HG03354 (cell line): ENCODE data around the gene SESN3.
"Not testable (repeated sequence)": the region's sequence is repeated elsewhere in the genome, so short reads cannot be mapped to it uniquely, and the experiment has no call there.

Experiments
- ATAC-seq: cut with Tn5 transposase; IDR thresholded peaks from one replicate; pipeline ENCODE4 v1.9.1; 2021; ENCODE audit warnings: mild to moderate bottlenecking; ENCODE audit not compliant: unreplicated experiment, poor library complexity, severe bottlenecking

Gene SESN3

GRCh38 chr11:95253141-95253540 lies 22.1 kb upstream of the SESN3 start:
- no peak for ATAC-seq

GRCh38 chr11:95252586-95252985 lies 21.6 kb upstream of the SESN3 start:
- no peak for ATAC-seq

GRCh38 chr11:95251896-95252295 lies 20.9 kb upstream of the SESN3 start:
- ATAC-seq: not testable (repeated sequence)

- ATAC-seq: peak; percentile 86
Observed at GRCh38 chr11:95248666-95249467, 17.9 kb upstream of the SESN3 start.

DNA sequence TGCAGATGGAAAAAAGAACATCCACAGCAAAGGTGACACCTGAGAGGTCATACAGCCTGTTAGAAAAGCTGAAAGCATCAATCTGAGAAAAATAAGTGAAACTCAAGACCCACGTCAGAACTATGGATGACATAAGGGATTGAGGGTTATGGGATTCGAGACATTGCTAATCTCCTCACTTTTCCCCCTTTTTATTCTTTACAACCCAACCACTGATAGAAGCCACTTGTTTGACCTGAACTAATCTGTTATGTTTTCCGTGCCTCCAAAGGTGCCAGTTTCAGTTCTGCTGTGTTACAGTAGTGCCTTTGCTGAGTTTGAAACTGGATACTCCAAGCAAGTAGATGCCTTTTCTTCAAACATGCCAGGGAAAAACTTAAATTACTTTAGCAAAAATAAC lies 16.9 kb upstream of the SESN3 start:
- ATAC-seq: no peak

DNA sequence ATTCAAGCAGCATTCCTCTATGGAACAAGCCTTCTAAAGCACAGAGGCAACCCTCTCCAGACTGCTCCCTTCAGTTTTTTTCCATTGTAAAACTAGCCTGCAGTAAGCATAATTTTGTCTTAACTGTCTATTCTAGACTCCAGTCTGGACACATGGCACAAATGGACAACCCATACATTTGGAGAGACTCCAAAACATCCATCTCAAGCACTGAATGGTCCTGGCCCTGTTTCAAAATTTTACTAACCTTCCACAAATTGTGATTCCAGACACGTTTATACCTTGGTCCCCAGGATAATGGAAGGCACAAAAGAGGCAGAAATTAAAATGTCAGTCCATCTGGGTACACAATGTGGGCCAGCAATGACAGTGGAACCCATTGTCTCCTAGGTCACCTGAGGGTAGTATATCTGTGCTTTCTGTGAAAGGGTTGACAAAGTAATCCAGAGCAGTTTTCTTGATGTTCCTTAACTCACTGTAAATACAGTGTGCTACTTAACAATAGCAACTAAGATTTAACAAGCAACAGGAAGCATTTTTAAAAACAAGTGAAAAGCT lies 16.2 kb upstream of the SESN3 start:
- no peak for ATAC-seq

DNA sequence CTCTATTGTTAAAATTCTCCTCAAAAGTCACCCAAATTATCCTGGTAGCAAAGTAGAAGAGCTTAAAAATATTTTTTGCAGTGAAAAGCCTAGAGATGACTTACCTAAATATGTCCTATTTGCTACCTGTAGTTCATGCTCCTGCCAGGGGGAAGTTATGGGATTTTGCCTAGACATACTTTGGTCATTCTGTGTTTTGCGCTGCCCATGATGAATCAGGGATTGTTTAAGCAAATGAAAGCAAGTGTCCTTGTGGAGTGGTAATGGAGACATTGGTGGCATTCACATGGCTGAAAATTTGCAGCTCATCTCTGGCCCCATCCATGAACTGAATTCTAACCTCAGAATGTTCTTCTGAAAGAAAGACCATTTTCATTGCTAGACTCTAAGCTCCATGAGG lies 14.6 kb upstream of the SESN3 start:
- ATAC-seq: no peak

DNA sequence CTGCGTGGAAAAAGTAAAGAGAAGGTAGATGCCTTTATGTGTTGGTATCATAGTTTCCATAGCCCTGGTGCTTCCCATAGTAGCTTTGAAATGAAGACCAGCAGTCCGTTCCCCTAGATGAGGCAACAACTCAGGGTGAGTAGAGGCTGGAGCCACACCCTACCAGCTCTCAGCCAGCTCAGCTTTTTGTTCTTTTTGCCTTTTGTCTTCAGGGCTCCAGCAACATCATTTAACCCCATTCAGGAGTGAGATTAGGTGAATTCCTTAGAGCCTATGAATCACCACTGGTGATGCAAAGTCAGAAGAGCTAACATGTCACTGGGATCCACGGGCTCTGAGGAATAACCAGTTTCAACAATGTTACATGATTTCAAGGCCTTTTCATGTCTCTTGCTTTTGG lies 14.0 kb upstream of the SESN3 start:
- ATAC-seq: no peak

DNA sequence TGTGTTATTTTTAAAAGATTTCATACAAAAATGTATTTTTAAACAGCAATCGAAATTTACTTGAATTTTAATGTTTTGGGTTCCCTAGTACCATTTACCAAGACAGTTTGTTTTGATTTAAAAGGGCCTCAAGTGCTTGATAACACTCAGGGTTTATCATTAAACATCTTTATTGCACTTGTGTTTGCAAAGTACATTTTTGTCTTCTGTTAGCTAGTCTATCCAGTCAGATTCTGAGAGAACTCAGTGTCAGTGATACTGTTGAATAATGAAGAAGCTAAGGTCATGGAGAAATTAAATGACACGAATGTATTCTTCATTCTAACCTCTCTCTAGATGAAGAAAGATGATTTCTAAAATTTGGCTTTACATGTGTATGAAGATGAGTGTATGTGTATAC lies 12.7 kb upstream of the SESN3 start:
- no peak for ATAC-seq

- ATAC-seq: no peak
Observed at GRCh38 chr11:95242845-95243605, 12.0 kb upstream of the SESN3 start.

- ATAC-seq: peak; percentile 83
Observed at GRCh38 chr11:95242091-95242844, 11.3 kb upstream of the SESN3 start.

DNA sequence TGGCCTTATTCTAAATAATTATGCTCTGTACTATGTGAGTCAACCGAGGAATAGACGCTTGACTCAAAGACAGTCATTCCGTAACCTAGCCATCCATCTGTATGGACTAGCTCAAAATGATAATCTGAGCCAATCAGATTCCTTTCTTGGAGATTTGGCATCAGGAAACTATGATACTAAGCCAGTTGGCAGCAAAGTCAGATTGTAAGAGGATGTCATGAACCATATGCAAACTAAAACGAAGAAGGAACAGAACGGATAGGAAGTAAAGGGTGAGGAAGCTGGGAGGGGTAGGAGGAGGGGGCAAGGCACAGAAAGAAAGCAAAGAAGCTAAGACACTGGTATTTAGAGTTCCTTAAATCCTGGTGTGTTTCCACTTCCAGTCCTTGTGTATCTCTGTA lies 10.7 kb upstream of the SESN3 start:
- ATAC-seq: peak; percentile 75

GRCh38 chr11:95239871-95240649 lies 9.1 kb upstream of the SESN3 start:
- no peak for ATAC-seq

- ATAC-seq: no peak
Observed at GRCh38 chr11:95232666-95233065, 1.7 kb upstream of the SESN3 start.

GRCh38 chr11:95231881-95232605 lies 1.0 kb upstream of the SESN3 start:
- ATAC-seq: peak; percentile 35

DNA sequence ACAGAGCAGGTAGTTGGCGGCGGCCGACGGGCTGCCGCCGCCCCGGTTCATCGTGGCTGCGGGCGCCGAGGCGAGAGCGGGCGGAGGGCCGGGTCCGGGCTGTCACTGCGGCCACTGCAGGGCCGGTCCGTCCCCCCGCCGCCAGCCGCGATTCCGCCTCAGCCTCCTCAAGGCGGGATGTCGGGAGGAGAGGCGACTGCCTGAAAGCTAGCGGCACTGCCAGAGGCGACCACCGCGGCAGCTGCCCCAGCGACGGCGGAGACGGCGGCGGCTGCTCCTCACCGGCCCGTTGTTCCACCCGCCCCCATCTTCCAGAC lies 234 bp downstream of the SESN3 start:
- peak; percentile 16 for ATAC-seq

DNA sequence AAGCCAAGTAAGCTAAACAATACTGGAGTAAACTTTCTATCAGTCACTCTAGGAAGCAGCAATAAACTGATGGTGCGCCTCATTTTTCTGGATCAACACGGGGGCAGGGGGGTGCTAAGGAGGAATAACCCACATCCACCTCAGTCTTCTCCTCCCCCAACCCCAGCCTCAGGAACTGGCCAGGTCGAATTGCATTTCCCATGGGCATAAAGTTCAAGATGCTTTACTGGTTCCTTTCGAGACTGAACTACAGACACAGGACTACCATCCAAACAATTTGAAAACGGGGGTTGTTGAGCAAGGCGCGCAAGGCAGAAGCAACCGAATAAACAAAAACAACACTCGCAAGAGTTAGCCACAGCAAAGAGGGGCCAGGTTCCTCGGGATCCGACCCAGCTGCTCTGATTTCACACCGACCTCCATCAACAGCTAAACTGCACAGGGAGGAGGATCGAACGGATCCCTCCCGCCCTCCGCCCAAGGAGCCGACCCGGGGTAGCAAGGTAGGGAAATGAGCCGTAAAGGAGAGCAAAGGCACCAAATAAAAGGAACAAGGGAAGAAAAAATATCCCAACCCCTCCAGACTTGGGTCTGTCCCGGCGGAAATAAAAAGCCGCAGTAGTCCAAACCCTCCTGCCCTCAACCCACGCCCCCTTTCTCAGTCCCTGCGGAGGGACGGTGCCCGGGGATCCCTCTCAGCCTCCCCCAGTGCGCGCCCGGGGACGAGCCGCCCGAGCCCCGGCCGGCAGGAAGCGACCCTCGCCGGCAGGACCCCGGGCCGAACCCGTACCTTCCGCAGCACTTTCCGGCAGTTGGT lies 801 bp downstream of the SESN3 start:
- ATAC-seq: no peak
